Measurements from ENCODE around the gene OR10W1. TPM values are rescaled to one million over a fixed set of nuclear protein-coding genes. Genes with fewer than 3 reads are reported as not detected.

Gene OR10W1
- not detected in 2 replicates for total RNA-seq

DNA sequence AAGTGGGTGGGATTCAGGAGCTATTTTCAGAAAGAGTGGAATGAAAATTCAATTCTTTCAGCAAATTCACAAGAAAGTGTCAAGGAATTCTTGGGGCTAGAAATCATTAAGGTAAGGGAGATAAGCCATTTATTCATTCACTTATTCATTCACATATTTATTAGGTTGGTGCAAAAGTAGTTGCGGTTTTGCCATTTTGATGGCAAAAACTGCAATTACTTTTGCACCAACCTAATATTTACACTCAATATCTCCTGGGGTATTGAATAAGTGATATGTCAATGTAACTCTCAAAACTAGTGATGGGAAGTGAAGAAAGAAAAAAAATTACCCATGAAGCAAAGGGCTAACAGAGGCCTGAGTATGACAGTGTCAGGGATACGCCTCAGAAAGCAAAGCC lies at the start of gene OR10W1:
OR10W1 (minus strand) TSS at position 119 of the 400 bp plus-strand sequence. CDS start 402 bp downstream, outside the sequence.

Other genes starting within 250 kb of the OR10W1 start
- not detected in 2 replicates for gene OR9Q1, start 244.4 kb downstream of the OR10W1 start, total RNA-seq
- gene OR6Q1, start 237.3 kb downstream of the OR10W1 start, total RNA-seq: not detected in 2 replicates
- gene OR9I1, start 142.7 kb downstream of the OR10W1 start, total RNA-seq: not detected in 2 replicates
- not detected in 2 replicates for gene OR9Q2, start 79.2 kb downstream of the OR10W1 start, total RNA-seq
- not detected in 2 replicates for gene OR1S2, start 64.1 kb downstream of the OR10W1 start, total RNA-seq
- not detected in 2 replicates for gene OR1S1, start 55.5 kb downstream of the OR10W1 start, total RNA-seq
- gene OR10Q1, start 39.3 kb downstream of the OR10W1 start, total RNA-seq: not detected in 2 replicates
- gene OR5B17, start 90.8 kb upstream of the OR10W1 start, total RNA-seq: not detected in 2 replicates
- gene OR5B3, start 138.6 kb upstream of the OR10W1 start, total RNA-seq: not detected in 2 replicates
- not detected in 2 replicates for gene OR5B2, start 159.9 kb upstream of the OR10W1 start, total RNA-seq
- not detected in 2 replicates for gene OR5B12, start 174.0 kb upstream of the OR10W1 start, total RNA-seq
- gene OR5B21, start 239.8 kb upstream of the OR10W1 start, total RNA-seq: not detected in 2 replicates

All from bronchus fibroblast of lung (primary cell).